Epithelial cell of prostate (primary cell): ENCODE data around the gene DSE.
A peak's percentile ranks its signal among the peaks of the same experiment; 100 is the strongest.
"Not testable (repeated sequence)": the region's sequence is repeated elsewhere in the genome, so short reads cannot be mapped to it uniquely, and the experiment has no call there.

Source experiments
- DNase-seq: peaks from one replicate; pipeline ENCODE4 v3.0.0-alpha.2; 2011; ENCODE audit warnings: low read depth, low spot score
- H3K27ac ChIP-seq: fragments of 450-650 bp; 2 replicates; pipeline ENCODE4 v1.5.1; 2017; ENCODE audit warnings: mild to moderate bottlenecking

The DSE gene

DNA sequence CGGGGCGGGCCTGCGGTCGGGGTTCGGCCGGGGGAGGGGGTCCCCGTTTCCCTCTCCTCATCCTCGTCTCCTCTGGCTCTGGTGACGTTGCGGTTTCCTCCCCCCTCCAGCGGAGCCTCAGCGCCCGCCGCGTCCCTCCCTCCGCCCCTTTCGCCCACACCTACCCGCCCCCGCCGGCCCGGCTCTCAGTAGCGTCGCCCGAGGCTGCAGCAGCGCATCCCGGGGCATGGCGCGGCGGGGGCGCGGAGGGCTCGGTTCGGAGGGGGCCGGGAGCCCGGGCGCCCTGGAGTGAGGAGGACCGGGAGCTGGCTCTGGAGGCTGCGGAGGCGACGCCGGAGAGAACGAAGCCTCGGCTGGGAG lies at the start of gene DSE:
Gene DSE (plus strand): TSS at position 188 of the 360 bp plus-strand sequence. CDS start 28,304 bp downstream, outside the sequence.
- peak; percentile 48 for DNase-seq
- H3K27ac ChIP-seq, result peak within 1 kb of the TSS; percentile 98

DNA sequence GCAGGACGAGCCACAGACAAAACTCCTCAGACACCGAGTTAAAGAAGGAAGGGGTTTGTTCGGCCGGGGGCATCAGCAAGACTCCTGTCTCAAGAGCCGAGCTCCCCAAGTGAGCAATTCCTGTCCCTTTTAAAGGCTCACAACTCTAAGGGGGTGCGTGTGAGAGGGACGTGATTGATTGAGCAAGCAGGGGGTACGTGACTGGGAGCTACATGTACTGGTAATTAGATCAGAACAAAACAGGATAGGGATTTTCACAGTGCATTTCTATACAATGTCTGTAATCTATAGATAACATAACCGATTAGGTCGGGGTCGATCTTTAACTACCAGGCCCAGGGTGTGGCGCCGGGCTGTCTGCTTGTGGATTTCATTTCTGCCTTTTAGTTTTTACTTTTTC lies 48.8 kb upstream of the DSE start:
- not testable (repeated sequence) for DNase-seq, H3K27ac ChIP-seq

DNA sequence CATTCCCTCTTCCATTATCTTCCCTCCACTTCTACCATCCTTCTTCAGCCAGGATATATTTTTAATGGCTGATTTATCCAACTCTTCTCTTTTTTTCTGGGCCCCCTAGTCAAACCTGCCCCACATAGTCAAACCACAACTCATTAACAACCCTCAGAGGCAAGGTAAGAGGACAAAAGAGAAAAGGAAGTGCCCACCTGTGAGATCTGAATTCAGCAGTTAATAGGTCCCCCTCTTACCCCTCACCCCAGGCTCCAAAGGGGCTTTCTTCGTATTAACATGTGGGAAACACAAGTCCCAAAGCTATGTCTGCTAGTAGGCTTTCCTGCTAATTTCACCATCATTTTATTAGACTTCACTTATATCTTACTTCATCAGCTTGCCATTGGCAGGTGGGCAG lies 46.9 kb upstream of the DSE start:
- no peak overlapping the region for H3K27ac ChIP-seq
- no peak for DNase-seq

DNA sequence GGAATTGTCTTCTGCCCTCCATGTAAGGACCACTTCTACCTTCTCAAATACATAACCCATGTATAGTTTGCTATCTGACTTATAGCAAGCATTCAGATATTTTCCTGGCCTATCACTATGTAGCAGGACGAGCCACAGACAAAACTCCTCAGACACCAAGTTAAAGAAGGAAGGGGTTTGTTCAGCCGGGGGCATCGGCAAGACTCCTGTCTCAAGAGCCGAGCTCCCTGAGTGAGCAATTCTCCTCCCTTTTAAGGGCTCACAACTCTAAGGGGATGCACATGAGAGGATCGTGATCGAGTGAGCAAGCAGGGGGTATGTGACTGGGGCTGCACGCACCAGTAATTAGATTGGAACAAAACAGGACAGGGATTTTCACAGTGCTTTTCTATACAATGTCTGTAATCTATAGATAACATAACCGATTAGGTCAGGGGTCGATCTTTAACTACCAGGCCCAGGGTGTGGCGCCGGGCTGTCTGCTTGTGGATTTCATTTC lies 45.1 kb upstream of the DSE start:
- H3K27ac ChIP-seq, DNase-seq: not testable (repeated sequence)

DNA sequence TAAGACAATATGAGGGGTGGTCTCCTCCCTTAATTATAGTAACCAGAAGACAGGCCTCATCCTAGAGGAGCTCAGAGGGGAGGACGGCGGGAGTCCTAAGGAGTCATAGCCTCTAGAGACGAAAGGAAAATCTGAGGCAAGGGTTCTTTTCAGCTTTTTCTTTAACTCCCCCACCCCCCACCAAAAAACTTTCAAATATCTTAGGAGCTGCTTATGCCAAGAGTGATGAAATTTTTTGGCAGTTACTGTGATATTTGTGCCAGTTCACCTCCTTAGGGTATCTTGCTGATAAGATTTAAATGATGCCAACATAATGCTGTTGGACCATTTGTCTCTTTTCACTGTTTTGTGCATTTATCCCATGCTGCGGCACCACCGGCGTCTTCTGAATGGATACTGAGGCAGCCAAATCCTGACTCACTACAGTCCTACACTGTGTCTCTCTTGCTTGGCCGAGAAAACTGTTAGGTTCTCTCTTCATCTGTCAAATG lies 44.5 kb upstream of the DSE start:
- H3K27ac ChIP-seq, result no peak overlapping the region
- DNase-seq, result no peak

DNA sequence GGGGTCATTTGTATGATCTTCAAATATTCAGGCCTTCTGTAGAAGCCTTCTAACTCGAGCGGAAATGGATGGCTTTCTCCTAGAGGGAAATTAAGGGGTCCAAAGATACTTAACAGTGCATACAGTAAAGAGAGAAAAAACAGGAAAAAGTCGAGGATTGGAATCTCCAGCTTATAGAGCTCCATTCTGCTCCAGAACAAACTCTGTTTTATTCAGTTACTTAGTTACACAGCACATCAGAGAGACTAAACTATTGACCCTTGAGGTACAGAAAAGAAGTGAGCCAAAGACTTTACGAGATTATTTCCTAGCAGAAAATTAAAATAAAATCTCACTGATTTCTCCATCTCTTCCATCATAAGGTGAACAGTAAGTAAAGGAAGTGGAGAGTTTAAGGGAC lies 43.8 kb upstream of the DSE start:
- H3K27ac ChIP-seq, result no peak overlapping the region
- no peak for DNase-seq

DNA sequence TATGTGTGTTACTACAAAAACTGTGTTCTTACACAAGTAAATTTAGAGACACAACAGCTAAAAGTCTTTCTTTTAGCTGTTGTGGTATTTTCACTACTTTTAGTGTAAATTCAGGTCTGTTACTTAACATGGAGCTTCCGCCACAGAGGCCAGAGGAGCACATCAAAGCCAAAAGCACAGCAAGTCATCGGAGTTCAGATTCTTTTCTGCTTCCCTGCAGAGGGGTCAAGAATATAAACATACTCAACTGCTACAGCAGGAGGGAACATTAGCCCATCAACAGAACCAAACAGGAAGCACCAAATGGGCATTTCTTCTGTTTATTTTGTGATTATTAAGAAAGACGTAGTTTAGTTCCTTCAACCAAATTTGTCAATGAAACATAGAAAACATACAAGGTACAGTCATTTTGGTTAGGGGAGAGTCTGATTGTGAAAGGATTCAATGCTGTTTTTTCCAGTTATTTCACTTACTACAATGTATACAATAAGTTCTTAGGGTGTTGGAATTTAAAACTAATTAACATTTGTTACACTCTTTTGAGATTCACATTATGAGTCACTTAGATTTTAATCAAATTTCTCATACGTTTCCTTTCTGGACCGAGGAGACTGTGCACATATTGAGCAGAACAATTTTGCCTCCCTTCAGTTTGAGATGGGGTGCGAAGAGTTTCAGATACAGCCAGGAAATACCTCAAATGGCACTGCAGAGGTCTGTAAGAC lies 42.8 kb upstream of the DSE start:
- H3K27ac ChIP-seq, result no peak overlapping the region
- no peak for DNase-seq

DNA sequence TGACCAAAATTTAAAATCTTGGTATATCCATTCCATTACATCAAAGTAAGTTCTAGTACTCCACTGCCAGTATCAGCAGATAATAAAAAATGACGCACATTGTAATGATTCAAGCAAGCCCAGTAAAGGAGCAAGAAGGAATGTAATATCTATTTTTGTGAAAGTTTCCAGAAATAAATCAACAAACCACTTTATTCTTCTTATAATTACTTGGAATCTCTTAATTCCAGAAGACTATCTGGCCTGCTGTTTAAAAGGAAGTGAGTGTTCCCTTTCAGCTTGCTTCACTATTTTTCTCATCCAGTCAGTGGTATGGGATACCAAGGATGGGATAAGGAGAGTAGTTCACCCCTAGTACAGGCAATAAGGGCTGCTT lies 42.2 kb upstream of the DSE start:
- no peak overlapping the region for H3K27ac ChIP-seq
- no peak for DNase-seq

DNA sequence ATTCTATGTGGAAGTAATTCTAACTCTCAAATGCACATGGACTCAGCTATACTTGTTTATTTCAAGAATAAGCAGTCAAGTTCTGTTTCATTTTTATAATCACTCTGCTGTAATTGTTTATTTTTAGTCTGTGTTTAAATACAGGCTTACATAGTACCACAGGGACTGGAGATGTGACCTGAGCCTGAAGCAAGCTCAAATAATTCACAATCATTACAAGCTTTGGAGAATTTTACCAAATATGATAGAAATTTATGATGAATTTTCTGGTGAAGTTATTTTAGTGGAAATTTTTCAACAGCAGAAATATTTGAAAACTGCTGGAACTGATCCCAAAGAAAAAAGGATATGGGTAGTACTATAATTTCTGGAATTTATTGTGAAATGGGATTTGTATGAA lies 41.6 kb upstream of the DSE start:
- no peak overlapping the region for H3K27ac ChIP-seq
- DNase-seq, result no peak

DNA sequence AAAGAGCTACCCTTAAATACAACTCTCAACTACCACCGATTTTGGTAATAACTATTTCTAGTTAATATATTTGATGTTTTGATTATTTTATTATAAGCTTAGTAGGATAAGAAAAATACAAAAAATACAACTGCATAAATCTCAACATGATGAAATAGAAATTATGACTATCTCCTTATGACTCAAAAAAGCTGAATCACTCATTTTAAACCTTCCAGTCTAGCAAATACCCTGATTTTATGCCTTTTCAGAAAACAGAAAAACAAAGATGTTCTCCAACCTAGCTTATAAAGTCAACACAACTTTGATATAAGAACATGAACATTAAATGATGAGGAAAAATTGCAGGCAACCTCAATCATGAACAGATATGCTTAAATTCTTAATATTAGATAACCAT lies 40.2 kb upstream of the DSE start:
- DNase-seq, result no peak
- no peak overlapping the region for H3K27ac ChIP-seq

DNA sequence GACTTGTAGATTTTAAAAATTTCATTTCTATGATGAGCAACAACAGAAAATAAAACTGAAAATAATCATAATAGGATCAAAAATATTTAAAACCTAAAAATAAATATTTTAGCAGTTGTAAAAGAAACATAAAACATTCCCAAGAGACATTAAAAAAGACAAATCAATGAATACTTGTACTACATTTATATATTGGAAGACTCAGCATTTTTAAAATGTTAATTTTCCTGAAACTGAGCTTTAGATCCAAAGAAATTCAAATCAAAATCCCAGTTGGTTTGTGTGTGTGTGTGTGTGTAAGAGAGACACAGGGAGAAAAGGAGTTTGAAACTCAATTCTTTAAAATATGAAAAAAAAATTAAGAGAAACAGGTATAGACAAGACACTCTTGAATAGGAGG lies 38.7 kb upstream of the DSE start:
- H3K27ac ChIP-seq, result no peak overlapping the region
- DNase-seq, result no peak

DNA sequence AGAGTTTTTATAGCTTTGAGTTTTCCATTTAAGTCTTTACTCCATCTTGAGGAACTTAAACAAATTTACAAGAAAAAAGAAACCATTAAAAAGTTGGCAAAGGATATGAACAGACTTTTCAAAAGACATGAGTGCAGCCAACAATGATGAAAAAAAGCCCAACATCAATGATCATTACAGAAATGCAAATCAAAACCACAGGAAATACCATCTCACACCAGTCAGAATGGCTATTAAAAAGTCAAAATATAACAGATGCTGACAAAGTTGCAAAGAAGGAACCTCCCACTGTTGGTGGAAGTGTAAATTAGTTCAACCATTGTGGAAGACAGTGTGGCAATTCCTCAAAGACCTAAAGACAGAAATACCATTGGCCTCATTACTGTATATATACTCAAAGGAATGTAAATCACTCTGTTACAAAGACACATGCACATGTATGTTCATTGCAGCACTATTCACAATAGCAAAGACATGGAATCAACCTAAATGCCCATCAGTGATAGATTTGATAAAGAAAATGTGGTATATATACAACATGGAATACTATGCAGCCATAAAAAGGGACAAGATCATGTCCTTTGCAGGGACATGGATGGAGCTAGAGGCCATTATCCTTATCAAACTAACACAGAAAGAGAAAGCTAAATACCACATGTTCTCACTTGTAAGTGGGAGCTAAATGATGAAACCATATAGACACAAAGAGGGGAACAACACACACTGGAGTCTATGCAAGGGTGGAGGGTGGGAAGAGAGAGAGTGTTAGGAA lies 35.9 kb upstream of the DSE start:
- not testable (repeated sequence) for H3K27ac ChIP-seq, DNase-seq

DNA sequence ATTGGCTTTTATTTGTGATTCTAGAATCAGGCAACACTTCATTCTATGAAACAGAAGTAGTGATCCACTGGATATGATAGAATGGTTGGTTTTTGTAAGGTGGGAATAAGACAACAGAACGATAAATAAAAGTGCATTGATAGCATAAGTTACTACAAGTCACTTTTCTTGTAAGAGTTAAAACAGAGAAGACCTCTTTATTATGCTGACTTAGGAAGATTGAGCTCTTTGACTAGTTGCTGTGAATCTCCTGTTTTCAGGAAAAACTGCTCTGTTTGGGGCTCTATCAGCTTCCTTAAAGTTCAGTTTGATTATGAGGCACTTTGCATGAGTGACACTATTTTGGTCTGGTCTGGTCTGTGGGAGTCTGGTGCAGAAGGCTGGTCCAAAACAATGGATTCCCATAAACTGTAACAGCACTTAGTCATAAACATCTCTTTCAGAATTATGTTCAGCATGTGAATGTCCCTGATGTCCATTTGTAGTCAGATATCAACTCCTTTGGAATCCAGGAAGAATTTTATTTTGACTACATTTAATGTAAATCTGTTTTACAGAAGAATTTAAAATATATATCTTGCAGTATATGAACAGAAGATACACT lies 35.0 kb upstream of the DSE start:
- no peak overlapping the region for H3K27ac ChIP-seq
- no peak for DNase-seq

DNA sequence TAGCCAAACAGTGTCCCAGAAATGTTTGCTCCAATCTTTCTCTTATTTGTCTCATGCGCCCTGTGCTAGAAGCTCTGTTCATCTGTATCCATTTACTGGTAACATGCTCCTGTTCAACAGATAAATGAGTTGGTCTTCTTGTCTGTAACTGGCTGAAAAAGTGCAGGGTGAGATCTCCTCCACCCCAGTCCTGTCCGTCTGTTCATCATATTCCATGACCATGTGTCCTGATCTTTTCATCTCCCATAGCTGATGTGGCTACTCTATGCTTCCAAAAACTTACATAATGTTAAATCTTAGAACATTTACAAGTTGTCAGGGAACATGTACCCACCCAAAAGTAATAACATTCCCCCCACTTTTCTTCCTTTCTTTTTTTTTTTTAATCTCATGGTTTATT lies 31.8 kb upstream of the DSE start:
- no peak for DNase-seq
- H3K27ac ChIP-seq, result no peak overlapping the region

DNA sequence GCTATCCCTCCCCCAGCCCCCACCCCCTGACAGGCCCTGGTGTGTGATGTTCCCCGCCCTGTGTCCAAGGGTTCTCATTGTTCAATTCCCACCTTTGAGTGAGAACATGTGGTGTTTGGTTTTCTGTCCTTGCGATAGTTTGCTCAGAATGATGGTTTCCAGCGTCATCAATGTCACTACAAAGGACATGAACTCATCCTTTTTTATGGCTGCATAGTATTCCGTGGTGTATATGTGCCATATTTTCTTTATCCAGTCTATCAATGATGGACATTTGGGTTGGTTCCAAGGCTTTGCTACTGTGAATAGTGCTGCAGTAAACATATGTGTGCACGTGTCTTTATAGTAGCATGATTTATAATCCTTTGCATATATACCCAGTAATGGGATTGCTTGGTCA lies 30.1 kb upstream of the DSE start:
- H3K27ac ChIP-seq, DNase-seq: not testable (repeated sequence)

DNA sequence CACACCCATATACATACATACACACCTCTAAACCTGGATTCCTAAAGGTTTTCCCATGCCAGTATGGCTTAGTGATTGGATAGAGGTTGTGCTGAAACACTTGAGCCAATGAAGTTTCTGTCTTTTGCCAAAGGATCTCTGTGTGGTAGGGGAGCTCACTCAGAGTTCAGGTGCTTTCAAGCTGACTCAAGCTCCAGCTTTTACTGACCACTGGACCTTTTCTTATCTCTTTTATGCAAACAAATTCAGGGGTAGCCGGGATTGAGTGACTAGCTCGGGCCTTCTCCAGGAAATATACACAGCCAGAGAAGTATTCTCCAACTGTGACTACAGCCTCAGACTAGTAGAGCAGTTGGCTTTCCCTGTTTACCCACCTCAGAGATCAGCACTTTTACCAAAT lies 21.5 kb upstream of the DSE start:
- no peak for DNase-seq
- H3K27ac ChIP-seq, result no peak overlapping the region

DNA sequence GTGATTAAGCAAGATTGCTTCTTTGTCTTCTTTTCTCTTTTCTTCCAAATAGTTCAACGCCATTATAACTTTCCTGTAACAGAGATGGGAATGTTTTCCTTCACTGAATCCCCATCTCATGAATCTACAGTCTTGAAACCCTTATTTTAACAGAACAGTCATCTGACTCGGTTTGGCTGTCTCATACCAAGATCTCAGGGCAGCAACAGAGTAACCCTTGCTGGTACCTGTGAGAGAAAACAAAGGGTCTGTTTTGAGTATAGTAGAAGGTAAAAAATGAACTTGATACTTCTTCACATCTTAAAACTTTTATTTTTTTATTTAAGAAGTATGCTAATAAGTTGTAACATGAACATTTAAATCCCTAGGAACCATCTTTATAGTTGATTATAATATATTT lies 19.6 kb upstream of the DSE start:
- no peak for DNase-seq
- H3K27ac ChIP-seq, result no peak overlapping the region

DNA sequence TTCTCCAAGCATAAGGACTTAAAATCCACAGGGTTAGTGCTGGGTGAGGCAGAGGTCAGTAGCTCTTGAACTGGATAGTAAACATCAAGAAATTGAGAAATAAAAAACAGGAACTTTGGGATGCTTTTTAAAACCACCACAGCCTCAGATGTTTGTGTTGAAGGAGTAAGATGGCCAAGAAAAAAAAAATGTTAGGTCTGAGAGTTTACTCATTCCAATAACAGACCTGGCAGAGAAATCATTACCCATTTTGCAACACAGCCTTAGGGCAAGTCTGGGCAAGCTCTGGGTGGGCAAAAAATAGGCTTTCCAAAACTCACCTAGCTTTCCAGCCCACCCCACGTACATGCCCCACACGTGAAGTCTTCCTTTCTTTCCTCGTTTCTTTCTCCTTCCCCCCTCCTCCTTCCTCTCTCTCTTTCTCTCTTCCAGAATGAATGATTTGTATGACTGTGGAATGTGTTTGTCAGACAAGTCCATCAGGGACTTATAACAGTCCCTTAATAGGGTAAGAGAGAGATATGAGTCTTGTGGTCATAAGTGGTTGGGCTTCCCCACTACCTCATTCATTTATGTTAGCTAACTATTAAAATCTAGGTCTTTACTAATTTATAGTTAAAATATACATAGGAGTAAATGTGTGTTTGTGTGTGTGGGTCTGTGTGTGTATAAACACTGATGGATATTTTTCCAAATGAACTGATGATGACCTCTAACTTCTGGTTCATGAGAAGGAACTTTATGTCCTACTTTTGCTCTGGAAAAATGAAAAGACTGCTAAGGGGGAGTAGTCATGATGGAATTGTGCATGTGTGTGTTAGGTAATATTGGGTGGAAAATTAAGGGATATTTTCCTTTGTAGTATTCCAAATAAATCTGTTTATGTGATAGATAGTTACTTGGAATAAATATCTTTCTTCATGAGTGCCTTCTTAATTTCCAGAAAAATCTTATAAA lies 18.0 kb upstream of the DSE start:
- DNase-seq, result no peak
- H3K27ac ChIP-seq, result peak overlapping the region; percentile 23

DNA sequence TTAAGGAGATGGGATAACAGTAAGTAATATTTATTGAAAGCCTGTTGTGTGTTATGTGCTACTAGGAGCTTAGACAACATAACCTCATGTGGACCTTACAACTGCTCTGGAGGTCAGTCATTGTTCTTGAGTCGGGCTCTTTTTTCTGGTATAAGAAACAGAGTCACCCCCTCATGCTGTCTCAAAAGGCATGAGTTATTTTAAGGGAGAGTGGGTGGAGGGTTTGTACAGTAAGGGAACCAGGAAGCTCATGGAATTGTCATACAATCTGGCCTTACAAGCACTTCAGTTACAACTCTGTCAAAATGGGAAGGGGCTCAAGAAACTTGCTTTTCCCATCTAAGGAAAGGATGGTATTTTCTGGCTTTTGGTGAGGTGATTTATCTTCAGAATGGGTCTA lies 16.5 kb upstream of the DSE start:
- DNase-seq, result no peak
- H3K27ac ChIP-seq, result no peak overlapping the region

DNA sequence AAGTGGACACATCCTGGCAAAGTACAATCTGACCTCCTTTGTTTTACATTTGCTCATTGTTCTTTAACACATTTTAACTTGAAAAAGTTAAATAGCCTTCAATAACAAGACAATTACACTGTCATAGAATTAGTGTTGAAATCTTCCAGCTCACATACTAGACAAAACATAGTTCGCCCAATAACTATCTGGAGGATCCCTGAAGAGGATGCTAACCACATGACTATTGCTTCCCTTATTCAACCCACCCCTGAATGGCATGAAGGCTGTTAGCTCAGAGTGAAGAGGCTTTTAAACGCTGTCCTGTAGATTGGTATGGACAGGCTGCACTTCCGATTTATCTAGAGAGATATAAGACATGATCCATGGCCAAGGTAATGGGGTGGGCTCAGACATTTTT lies 15.0 kb upstream of the DSE start:
- no peak for DNase-seq
- H3K27ac ChIP-seq, result no peak overlapping the region
